HepG2 (cell line): ENCODE results near the gene CCL17. TPM values are rescaled to one million over a fixed set of nuclear protein-coding genes. Genes with fewer than 3 reads are reported as not detected.

ENCODE experiments used
- ARNT2 ChIP-seq: sonication (generic); formaldehyde crosslinking; IDR thresholded peaks from 2 replicates; pipeline ENCODE4 v1.8.0; 2022; ENCODE audit warnings: mild to moderate bottlenecking, low read depth, missing genetic modification reagents, moderate library complexity
- ARNTL ChIP-seq: sonication (generic); formaldehyde crosslinking; IDR thresholded peaks from 2 replicates; pipeline ENCODE4 v1.4.0; 2020; ENCODE audit warnings: mild to moderate bottlenecking, missing genetic modification reagents
- HNRNPLL ChIP-seq: fragments of 200-400 bp; formaldehyde crosslinking; IDR thresholded peaks from 2 replicates; pipeline ENCODE4 v1.6.1; 2017; ENCODE audit warnings: mild to moderate bottlenecking, low read depth, low read length; ENCODE audit not compliant: poor library complexity, severe bottlenecking
- JARID2 ChIP-seq: sonication (generic); formaldehyde crosslinking; IDR thresholded peaks from 2 replicates; pipeline ENCODE4 v1.8.1; 2023; ENCODE audit warnings: missing genetic modification reagents, inconsistent platforms; ENCODE audit not compliant: insufficient replicate concordance
- NFRKB ChIP-seq: fragments of 450-650 bp; IDR thresholded peaks from 2 replicates; pipeline ENCODE4 v1.6.1; 2017
- PCBP1 ChIP-seq: fragments of 200-400 bp; formaldehyde crosslinking; IDR thresholded peaks from 2 replicates; pipeline ENCODE4 v1.6.1; 2017; ENCODE audit warnings: mild to moderate bottlenecking, low read depth, low read length, borderline replicate concordance
- SNAPC2 ChIP-seq: sonication (generic); formaldehyde crosslinking; IDR thresholded peaks from 2 replicates; pipeline ENCODE4 v1.8.1; 2022; ENCODE audit warnings: mild to moderate bottlenecking, missing genetic modification reagents
- SP1 ChIP-seq, 2 experiments: fragments of 450-650 bp in 1 of 2; sonication (generic) in 1 of 2; formaldehyde crosslinking in 1 of 2; IDR thresholded peaks; 2 replicates each; pipeline versions ENCODE4 v1.4.0 to v1.6.1; 2016 to 2020; ENCODE audit warnings: missing genetic modification reagents in 1 of 2
- U2AF1 ChIP-seq: fragments of 200-400 bp; formaldehyde crosslinking; optimal IDR thresholded peaks from 2 replicates; pipeline ENCODE3; 2017; ENCODE audit warnings: mild to moderate bottlenecking, low read depth, low read length
- ZNF547 ChIP-seq: sonication (generic); formaldehyde crosslinking; IDR thresholded peaks from 2 replicates; pipeline ENCODE4 v1.5.1; 2020; ENCODE audit warnings: mild to moderate bottlenecking, missing genetic modification reagents
- ZNF589 ChIP-seq: sonication (generic); formaldehyde crosslinking; conservative IDR thresholded peaks from 2 replicates; pipeline ENCODE4 v1.8.0; 2022; ENCODE audit warnings: mild to moderate bottlenecking, moderate library complexity, missing genetic modification reagents
- ZSCAN9 ChIP-seq: IDR thresholded peaks from 2 replicates; pipeline ENCODE4 v1.6.1; 2016; ENCODE audit warnings: borderline replicate concordance
- polyA plus RNA-seq, 8 experiments: library from polyadenylated mRNA; depleted of rRNA in 3 of 8; stranded (reverse) in 7 of 8; unstranded in 1 of 8; fragments of >200 nt; fragmentation: Illumina TruSeq in 4 of 8; extraction: Trizol in 4 of 8; gene quantifications; 2 replicates each; pipeline versions ENCODE4 v1.2.1 to v1.2.3, GENCODE V29; 2011 to 2016; ENCODE audit warnings: low read depth in 4 of 8, missing spikeins in 1 of 8, mixed read lengths in 1 of 8; ENCODE audit not compliant: insufficient read depth in 1 of 8
- total RNA-seq, 5 experiments: library from RNA; depleted of rRNA; stranded (reverse); fragments of >200 nt; fragmentation: Illumina TruSeq; extraction: Trizol; gene quantifications; 2 replicates each; pipeline ENCODE4 v1.2.3, GENCODE V29; 2016; ENCODE audit warnings: low read depth in 1 of 5
- TF ChIP-seq, protein P1 (sequence below): sonication (generic); formaldehyde crosslinking; IDR thresholded peaks from 2 replicates; pipeline ENCODE4 v1.8.0; 2022; ENCODE audit warnings: low read depth, missing genetic modification reagents
- TF ChIP-seq, protein P2 (sequence below): IDR thresholded peaks from 2 replicates; pipeline ENCODE4 v1.6.1; 2016; ENCODE audit warnings: missing compliant biosample characterization, missing genetic modification reagents, borderline replicate concordance
- TF ChIP-seq, protein P3 (sequence below): sonication (generic); formaldehyde crosslinking; IDR thresholded peaks from 2 replicates; pipeline ENCODE4 v1.5.0; 2020; ENCODE audit warnings: missing genetic modification reagents, mild to moderate bottlenecking, borderline replicate concordance
- TF ChIP-seq, protein P4 (sequence below): sonication (generic); formaldehyde crosslinking; IDR thresholded peaks from 2 replicates; pipeline ENCODE4 v1.5.0; 2020; ENCODE audit warnings: mild to moderate bottlenecking, missing genetic modification reagents
- TF ChIP-seq, protein P5 (sequence below): sonication (generic); formaldehyde crosslinking; IDR thresholded peaks from 2 replicates; pipeline ENCODE4 v1.4.0; 2020; ENCODE audit warnings: missing genetic modification reagents

Gene CCL17
- total and polyA plus RNA-seq, 2 of the 13 experiments (the other 11 are each of a cell fraction or from before 2014, with no cell fraction given): not detected

DNA sequence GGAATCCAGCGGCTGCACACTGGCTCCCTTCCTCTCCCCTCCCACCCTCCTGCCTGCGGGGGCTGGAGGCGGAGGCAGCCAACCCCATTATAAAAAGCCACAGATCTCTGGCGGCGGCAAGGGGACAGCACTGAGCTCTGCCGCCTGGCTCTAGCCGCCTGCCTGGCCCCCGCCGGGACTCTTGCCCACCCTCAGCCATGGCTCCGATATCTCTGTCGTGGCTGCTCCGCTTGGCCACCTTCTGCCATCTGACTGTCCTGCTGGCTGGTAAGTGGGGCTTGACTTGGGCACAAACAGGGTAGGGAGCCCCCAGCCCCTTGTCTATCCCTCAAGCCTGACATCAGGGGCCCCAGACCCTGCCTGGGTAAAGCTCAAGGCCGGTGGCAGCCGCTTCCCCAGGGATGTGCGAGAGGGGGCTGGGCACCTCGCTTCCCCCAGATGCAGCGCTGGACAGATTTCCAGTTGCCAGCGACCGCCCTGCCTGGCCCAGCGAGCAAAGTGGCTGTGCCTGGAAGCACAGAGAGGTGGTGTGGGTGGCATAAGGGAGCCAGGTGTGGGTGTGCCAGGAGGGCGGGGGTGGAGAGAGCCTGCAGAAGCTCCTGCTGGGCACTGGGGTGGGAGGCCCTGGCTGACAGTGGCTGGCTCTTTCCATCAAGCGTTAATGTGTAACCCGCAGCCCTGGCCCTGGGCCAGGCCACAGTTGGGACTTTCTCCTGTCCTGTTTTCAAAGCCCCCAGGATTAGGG lies 32.0 kb upstream of the CCL17 start, which contains the start of gene CX3CL1 (continued):
- TF ChIP-seq, protein P1, sequence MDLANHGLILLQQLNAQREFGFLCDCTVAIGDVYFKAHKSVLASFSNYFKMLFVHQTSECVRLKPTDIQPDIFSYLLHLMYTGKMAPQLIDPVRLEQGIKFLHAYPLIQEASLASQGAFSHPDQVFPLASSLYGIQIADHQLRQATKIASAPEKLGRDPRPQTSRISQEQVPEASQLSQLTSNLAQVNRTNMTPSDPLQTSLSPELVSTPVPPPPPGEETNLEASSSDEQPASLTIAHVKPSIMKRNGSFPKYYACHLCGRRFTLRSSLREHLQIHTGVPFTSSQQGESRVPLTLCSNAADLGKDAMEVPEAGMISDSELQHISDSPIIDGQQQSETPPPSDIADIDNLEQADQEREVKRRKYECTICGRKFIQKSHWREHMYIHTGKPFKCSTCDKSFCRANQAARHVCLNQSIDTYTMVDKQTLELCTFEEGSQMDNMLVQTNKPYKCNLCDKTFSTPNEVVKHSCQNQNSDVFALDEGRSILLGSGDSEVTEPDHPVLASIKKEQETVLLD (CRISPR knock-in tag): 0 out of 2 replicates have a peak, but pooled peaks have one; percentile 48
- TF ChIP-seq ARNT2 (CRISPR knock-in tag): peak; percentile 57
- TF ChIP-seq, protein P2, sequence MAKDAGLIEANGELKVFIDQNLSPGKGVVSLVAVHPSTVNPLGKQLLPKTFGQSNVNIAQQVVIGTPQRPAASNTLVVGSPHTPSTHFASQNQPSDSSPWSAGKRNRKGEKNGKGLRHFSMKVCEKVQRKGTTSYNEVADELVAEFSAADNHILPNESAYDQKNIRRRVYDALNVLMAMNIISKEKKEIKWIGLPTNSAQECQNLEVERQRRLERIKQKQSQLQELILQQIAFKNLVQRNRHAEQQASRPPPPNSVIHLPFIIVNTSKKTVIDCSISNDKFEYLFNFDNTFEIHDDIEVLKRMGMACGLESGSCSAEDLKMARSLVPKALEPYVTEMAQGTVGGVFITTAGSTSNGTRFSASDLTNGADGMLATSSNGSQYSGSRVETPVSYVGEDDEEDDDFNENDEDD (CRISPR knock-in tag): peak; percentile 12; the same call in 1 of the 2 replicates
- peak; percentile 87 for TF ChIP-seq ZNF589 (CRISPR knock-in tag)
- TF ChIP-seq SP1 (IDR thresholded peaks at IDR 0.05): no peak
- TF ChIP-seq SP1 (CRISPR knock-in tag; IDR thresholded peaks at IDR 0.05): 0 out of 2 replicates have a peak, but pooled peaks have one; percentile 54
- TF ChIP-seq, protein P3, sequence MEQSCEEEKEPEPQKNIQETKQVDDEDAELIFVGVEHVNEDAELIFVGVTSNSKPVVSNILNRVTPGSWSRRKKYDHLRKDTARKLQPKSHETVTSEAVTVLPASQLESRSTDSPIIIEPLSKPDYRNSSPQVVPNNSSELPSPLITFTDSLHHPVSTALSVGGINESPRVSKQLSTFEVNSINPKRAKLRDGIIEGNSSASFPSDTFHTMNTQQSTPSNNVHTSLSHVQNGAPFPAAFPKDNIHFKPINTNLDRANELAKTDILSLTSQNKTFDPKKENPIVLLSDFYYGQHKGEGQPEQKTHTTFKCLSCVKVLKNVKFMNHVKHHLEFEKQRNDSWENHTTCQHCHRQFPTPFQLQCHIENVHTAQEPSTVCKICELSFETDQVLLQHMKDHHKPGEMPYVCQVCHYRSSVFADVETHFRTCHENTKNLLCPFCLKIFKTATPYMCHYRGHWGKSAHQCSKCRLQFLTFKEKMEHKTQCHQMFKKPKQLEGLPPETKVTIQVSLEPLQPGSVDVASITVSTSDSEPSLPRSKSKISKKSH: peak; percentile 88; the same call in 1 of the 2 replicates
- peak; percentile 79 for TF ChIP-seq U2AF1
- peak; percentile 67 for TF ChIP-seq HNRNPLL
- no peak for TF ChIP-seq JARID2 (CRISPR knock-in tag)
- TF ChIP-seq, protein P4, sequence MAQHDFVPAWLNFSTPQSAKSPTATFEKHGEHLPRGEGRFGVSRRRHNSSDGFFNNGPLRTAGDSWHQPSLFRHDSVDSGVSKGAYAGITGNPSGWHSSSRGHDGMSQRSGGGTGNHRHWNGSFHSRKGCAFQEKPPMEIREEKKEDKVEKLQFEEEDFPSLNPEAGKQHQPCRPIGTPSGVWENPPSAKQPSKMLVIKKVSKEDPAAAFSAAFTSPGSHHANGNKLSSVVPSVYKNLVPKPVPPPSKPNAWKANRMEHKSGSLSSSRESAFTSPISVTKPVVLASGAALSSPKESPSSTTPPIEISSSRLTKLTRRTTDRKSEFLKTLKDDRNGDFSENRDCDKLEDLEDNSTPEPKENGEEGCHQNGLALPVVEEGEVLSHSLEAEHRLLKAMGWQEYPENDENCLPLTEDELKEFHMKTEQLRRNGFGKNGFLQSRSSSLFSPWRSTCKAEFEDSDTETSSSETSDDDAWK (CRISPR knock-in tag): no peak
- TF ChIP-seq ZSCAN9 (CRISPR knock-in tag): 0 out of 2 replicates have a peak, but pooled peaks have one; percentile 94
- TF ChIP-seq ARNTL: peak; percentile 72; the same call in 1 of the 2 replicates
- TF ChIP-seq NFRKB: no peak
- peak; percentile 91; the same call in 1 of the 2 replicates for TF ChIP-seq ZNF547
- peak; percentile 91 for TF ChIP-seq PCBP1
- TF ChIP-seq SNAPC2 (CRISPR knock-in tag): no peak
- TF ChIP-seq, protein P5, sequence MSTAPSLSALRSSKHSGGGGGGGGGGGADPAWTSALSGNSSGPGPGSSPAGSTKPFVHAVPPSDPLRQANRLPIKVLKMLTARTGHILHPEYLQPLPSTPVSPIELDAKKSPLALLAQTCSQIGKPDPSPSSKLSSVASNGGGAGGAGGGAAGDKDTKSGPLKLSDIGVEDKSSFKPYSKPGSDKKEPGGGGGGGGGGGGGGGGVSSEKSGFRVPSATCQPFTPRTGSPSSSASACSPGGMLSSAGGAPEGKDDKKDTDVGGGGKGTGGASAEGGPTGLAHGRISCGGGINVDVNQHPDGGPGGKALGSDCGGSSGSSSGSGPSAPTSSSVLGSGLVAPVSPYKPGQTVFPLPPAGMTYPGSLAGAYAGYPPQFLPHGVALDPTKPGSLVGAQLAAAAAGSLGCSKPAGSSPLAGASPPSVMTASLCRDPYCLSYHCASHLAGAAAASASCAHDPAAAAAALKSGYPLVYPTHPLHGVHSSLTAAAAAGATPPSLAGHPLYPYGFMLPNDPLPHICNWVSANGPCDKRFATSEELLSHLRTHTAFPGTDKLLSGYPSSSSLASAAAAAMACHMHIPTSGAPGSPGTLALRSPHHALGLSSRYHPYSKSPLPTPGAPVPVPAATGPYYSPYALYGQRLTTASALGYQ (CRISPR knock-in tag): peak; percentile 97; the same call in 1 of the 2 replicates
